Activated CD4-positive, alpha-beta memory T cell treated with anti-CD3 and anti-CD28 coated beads for 36 hours (primary cell): ENCODE data around the gene LRMDA. TPM values are rescaled to one million over a fixed set of nuclear protein-coding genes. Genes with fewer than 3 reads are reported as not detected.

Source experiments
- CTCF ChIA-PET: fragments of 350-600 bp; sonication (Branson Sonifier 250); formaldehyde crosslinking; loops from one replicate; lab custom pipeline; 2021; ENCODE audit warnings: antibody characterized with exemption, inconsistent platforms; lab: Charles Lee
- POLR2A ChIA-PET: fragments of 350-600 bp; sonication (Branson Sonifier 250); formaldehyde crosslinking; loops from one replicate; lab custom pipeline; 2021; ENCODE audit warnings: antibody characterized with exemption; lab: Charles Lee
- DNase-seq: peaks from one replicate; pipeline ENCODE4 v3.0.0-alpha.2; 2020
- H3K27ac Mint-ChIP-seq: one replicate; pipeline ENCODE4 v1.8.0; 2021; ENCODE audit warnings: mixed read lengths
- H3K27me3 Mint-ChIP-seq: one replicate; pipeline ENCODE4 v1.8.0; 2021; ENCODE audit warnings: mixed read lengths
- H3K36me3 Mint-ChIP-seq: one replicate; pipeline ENCODE4 v1.8.0; 2021; ENCODE audit warnings: mixed read lengths
- H3K4me1 Mint-ChIP-seq: one replicate; pipeline ENCODE4 v1.8.0; 2021; ENCODE audit warnings: low read depth, mixed read lengths
- H3K4me3 Mint-ChIP-seq: one replicate; pipeline ENCODE4 v1.8.0; 2021; ENCODE audit warnings: mild to moderate bottlenecking, mixed read lengths
- H3K9me3 Mint-ChIP-seq: one replicate; pipeline ENCODE4 v1.8.0; 2021; ENCODE audit warnings: mixed read lengths
- intact Hi-C: fragments of 100-400 bp; cut with micrococcal nuclease; formaldehyde crosslinking; loops from one replicate; pipeline ENCODE4 v1.15.1; 2023
- total RNA-seq, 2 experiments: library from RNA; stranded (reverse); gene quantifications; one replicate each; pipeline ENCODE4 v1.2.3, GENCODE V29; 2021

LRMDA gene
- total RNA-seq, 2 experiments from 2014 or later: not detected

DNA sequence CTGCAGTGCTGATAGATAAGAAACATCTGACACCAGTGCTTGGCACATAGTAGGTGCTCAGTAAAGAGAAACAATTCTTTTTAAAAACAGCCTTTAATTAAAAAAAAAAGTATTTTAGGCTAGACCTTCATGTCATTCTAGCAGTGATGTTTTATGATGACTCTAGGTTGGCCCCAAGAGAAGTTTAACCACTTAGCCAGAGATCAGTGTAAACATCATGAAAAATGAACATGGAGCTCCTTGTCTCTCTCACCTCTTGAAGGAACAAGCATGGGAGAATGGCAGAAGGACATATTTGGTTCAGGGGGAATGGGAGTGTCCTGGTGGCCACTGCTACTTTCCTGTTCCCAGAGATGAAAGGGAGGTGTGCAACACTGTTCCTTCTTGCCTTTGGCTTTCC is 641.0 kb downstream of the LRMDA start:
- ChIA-PET POLR2A (no interaction called here), CTCF (no interaction called here)
- Mint-ChIP-seq H3K27ac (no peak overlapping the region), H3K4me3 (no peak overlapping the region), H3K4me1 (no peaks in the 10 kb centered on the region), H3K36me3 (no peaks in the 10 kb centered on the region), H3K27me3 (peaks cover 1% of the 10 kb centered on the region), H3K9me3 (no peaks in the 10 kb centered on the region)
- DNase-seq: no peak
- intact Hi-C loops: no loop called here

DNA sequence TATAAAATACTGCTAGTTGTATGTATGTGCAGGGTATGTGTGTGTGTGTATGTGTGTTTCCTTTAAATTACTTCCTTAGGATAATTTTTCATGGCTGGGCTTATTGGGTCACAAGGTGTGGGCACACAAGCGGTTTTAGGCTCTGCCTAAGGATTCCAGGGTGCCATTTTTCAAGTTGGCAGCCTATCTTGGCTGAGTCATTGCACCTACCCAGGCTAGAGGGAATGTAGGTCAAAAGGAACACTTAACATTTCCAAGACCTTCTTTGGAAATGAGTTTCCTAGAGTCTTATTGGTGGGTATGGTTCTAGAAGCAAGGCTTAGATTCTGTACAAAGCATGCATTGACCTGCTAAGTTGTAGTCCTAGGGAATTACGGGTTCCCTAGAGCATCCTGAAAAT is 642.1 kb downstream of the LRMDA start:
- Mint-ChIP-seq H3K27me3 (peaks cover 1% of the 10 kb centered on the region), H3K4me1 (no peaks in the 10 kb centered on the region)

DNA sequence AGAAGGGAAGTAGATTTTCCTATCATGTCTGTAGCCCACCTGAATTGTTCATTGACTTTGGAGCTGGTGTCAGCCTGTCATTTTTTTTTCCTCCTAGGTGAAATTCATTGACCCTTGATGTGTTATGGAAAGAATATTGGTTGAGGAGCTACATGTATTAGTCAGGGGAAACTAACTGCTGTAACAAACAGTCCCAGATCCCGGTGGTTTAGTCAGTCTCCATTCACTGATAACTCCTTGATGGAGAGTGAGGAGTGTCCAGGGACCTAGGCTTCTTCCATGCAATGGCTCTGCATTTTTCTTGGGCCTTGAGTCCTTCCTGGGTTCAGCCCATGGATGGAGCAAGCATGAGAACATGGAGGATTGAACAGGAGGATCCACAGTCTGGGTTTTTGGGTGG is 643.2 kb downstream of the LRMDA start:
- intact Hi-C loops: no loop called here
- no peaks in the 10 kb centered on the region for H3K9me3 Mint-ChIP-seq
- H3K4me1 Mint-ChIP-seq: no peaks in the 10 kb centered on the region
- no peak for DNase-seq
- peaks cover 1% of the 10 kb centered on the region for H3K27me3 Mint-ChIP-seq
- CTCF ChIA-PET: no interaction called here
- POLR2A ChIA-PET: no interaction called here
- no peak overlapping the region for H3K4me3 Mint-ChIP-seq
- H3K36me3 Mint-ChIP-seq: no peaks in the 10 kb centered on the region
- H3K27ac Mint-ChIP-seq: no peak overlapping the region

More for the DNA sequence above, 642.1 kb downstream of the LRMDA start:
- H3K9me3 Mint-ChIP-seq: no peaks in the 10 kb centered on the region
- intact Hi-C loops: no loop called here
- CTCF ChIA-PET: no interaction called here
- POLR2A ChIA-PET: no interaction called here
- H3K27ac Mint-ChIP-seq: no peak overlapping the region
- no peak for DNase-seq
- H3K4me3 Mint-ChIP-seq: no peak overlapping the region
- no peaks in the 10 kb centered on the region for H3K36me3 Mint-ChIP-seq

DNA sequence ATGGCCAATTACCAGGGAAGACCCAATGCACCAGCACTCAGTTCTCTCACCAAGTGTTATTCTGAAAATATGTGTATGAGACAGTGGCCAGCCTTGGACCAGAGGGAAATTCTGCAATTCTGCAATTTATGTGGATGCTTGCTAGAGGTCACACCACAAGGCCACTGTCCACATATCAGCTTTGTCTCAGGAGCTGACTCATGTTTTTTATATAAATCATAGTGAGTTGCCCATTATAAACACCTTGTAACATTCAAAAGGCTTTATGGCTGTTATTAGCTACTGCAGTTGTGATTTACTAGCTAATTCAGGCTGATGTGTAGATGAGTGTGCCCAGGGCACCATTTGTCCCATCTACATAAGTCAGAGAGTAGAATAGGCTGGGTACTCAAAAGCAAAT is 649.0 kb downstream of the LRMDA start:
- POLR2A ChIA-PET: no interaction called here

DNA sequence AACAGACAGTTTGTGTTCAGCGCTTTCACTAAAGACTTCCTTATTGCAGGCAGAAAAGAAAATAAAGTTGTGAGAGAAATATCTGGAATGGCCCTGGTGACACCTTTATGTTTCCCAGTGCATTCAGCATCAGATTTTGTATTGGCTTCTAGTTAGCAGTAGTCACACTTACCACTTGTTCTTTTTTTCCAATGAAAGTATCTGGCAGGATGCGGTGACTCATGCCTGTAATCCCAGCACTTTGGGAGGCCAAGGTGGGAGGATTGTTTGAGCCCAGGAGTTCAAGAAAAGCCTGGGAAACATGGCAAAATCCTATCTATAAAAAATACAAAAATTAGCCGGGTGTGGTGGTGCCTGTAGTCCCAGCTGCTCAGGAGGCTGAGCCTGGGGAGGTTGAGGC is 649.6 kb downstream of the LRMDA start:
- Mint-ChIP-seq H3K4me1 (no peaks in the 10 kb centered on the region), H3K4me3 (no peak overlapping the region), H3K27ac (no peak overlapping the region), H3K36me3 (no peaks in the 10 kb centered on the region), H3K27me3 (no peaks in the 10 kb centered on the region), H3K9me3 (no peaks in the 10 kb centered on the region)
- CTCF ChIA-PET: no interaction called here
- intact Hi-C loops: no loop called here
- DNase-seq: no peak
- POLR2A ChIA-PET: no interaction called here

More for the DNA sequence above, 649.0 kb downstream of the LRMDA start:
- H3K36me3 Mint-ChIP-seq: no peaks in the 10 kb centered on the region
- no peaks in the 10 kb centered on the region for H3K9me3 Mint-ChIP-seq
- no peak overlapping the region for H3K27ac Mint-ChIP-seq
- H3K4me1 Mint-ChIP-seq: no peaks in the 10 kb centered on the region
- no peaks in the 10 kb centered on the region for H3K27me3 Mint-ChIP-seq
- CTCF ChIA-PET: no interaction called here
- DNase-seq: no peak
- no peak overlapping the region for H3K4me3 Mint-ChIP-seq
- intact Hi-C loops: no loop called here

DNA sequence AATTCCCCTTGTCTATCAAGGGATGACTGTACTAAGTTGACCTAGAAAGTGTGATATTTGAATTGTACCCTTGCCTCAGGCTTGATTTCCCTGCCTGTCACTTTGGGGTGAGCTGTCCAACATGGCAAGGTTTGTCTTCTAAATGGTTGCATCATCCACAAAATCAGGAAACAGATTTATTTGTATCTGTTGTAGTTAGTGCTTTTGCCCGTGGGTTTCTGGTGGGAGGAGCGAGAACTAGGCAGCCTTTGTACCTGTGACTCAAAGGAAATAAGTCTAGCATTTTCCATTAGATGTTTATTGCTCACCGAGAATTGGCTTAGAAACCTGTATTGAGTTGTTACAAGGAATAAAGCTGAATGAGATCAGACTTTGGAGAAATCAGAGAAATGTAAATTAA is 650.8 kb downstream of the LRMDA start:
- no peaks in the 10 kb centered on the region for H3K9me3 Mint-ChIP-seq
- H3K36me3 Mint-ChIP-seq: no peaks in the 10 kb centered on the region
- POLR2A ChIA-PET: no interaction called here

DNA sequence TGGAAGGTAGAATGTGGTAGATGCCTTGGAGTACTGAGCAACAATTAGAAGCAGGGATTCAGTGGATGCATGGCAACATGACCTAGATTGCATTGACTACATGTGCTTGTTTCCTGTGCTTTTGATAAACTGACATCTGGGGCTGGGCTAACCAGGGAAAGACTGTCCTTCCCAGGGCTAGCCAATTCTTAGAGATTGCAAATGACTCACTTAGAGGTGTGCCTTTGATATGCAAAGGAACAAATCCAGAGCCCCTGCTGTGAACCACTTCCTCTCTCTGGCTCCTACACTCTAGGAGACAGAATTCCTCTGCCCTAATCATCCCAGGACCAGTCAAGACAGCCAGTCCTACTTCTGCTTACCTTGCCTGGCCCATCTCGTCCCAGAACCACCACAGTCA is 651.5 kb downstream of the LRMDA start:
- ChIA-PET POLR2A (no interaction called here), CTCF (no interaction called here)
- no peak overlapping the region for H3K27ac Mint-ChIP-seq
- H3K4me1 Mint-ChIP-seq: no peaks in the 10 kb centered on the region
- no peaks in the 10 kb centered on the region for H3K27me3 Mint-ChIP-seq
- H3K36me3 Mint-ChIP-seq: no peaks in the 10 kb centered on the region
- no peak overlapping the region for H3K4me3 Mint-ChIP-seq
- no peaks in the 10 kb centered on the region for H3K9me3 Mint-ChIP-seq
- intact Hi-C loops: no loop called here
- DNase-seq: no peak

More for the DNA sequence above, 650.8 kb downstream of the LRMDA start:
- no peak overlapping the region for H3K4me3 Mint-ChIP-seq
- H3K27me3 Mint-ChIP-seq: no peaks in the 10 kb centered on the region
- no peak overlapping the region for H3K27ac Mint-ChIP-seq
- no peaks in the 10 kb centered on the region for H3K4me1 Mint-ChIP-seq
- DNase-seq: no peak
- intact Hi-C loops: no loop called here
- CTCF ChIA-PET: no interaction called here

DNA sequence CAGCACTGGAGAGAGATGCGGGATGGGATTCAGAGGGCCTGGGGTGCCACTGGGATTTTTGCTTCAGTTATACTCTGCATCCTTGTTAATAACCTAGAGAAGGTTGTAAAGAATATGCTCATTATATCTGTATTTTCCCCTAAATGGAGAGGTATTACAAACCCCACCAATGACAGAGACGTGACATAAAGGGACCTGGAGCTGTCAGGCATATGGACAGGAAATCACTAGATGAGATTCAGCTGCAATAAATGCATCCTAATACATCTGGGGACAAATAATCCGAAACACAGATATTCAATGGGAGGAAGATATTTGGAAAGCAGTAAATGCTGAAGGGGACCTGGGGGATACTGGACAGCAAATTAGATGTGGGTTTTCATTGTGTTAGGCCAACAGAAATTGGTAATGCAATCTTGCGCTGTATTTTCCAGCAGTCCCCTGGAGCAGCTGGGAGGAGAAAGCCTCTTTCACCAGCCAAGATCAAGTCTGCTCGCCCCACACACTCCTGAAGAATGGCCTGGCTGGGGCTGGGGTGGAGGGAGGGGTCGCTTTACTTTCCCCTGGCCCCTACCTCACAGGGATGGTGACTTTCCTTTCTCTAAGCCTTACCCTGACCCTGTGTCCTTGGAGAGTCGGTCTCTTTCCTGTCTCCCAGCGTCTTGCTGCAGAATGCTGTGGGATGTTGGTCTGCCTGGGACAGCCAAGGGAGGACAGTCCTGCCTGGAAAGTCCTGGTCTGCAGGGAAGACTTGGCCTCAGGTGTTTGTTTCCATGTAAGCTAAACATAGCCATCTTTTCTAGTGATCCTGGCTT is 653.8 kb downstream of the LRMDA start:
- no peak for DNase-seq
- Mint-ChIP-seq H3K27me3 (no peaks in the 10 kb centered on the region), H3K36me3 (no peaks in the 10 kb centered on the region), H3K9me3 (no peaks in the 10 kb centered on the region), H3K4me3 (no peak overlapping the region), H3K27ac (no peak overlapping the region), H3K4me1 (no peaks in the 10 kb centered on the region)
- ChIA-PET CTCF (no interaction called here), POLR2A (no interaction called here)
- intact Hi-C loops: no loop called here

DNA sequence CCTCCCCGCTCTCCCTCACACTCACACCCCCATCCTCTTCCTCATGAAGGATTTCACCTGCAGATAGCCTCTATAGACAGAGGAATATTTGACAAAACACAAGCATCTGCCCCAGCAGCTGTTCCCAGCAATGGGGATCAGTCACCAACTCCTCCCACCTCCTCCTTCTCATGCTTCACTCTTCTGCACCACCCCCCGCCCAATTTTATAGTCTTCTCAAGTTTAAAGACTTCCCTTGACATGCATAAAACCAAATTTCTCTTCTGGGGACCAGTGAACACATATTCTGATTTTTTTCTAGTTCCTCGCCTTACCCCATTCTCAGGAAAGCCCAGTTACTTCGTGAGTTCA is 654.4 kb downstream of the LRMDA start:
- Mint-ChIP-seq H3K36me3 (no peaks in the 10 kb centered on the region), H3K9me3 (no peaks in the 10 kb centered on the region), H3K4me3 (no peak overlapping the region), H3K27ac (no peak overlapping the region), H3K27me3 (no peaks in the 10 kb centered on the region), H3K4me1 (no peaks in the 10 kb centered on the region)
- CTCF ChIA-PET: no interaction called here
- POLR2A ChIA-PET: no interaction called here
- DNase-seq: no peak
- intact Hi-C loops: no loop called here

DNA sequence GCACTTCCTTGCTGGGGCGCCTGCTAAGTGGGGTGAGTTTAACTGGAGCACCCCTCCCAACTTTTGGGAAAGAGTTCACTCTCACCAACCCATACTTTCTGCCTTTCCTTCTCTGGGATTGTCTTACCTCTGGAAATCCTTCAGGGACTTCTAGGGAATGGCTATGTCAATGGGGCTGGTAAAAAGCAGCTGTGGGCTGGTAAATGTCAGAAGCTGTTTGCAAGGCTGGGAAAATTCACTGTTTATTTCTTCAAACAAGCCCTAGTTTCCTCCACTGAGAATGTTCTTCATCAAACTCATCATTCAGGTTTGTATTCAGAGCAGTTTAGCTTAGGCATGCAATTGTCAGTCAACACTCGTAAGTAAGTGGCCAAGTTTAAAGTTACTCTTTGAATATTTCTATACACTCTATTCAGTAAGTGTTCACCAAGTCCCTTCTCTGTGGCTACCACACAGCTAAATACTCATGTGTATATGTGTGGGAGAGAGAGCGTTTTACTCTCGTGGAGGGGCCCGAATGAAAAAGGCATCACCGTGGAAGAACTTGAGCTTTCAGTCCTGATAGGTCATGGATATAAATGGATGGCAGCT is 654.8 kb downstream of the LRMDA start:
- Mint-ChIP-seq H3K27me3 (no peaks in the 10 kb centered on the region), H3K9me3 (no peaks in the 10 kb centered on the region), H3K36me3 (no peaks in the 10 kb centered on the region), H3K27ac (no peak overlapping the region), H3K4me3 (no peak overlapping the region), H3K4me1 (no peaks in the 10 kb centered on the region)
- ChIA-PET CTCF (no interaction called here), POLR2A (no interaction called here)
- no peak for DNase-seq
- intact Hi-C loops: no loop called here

DNA sequence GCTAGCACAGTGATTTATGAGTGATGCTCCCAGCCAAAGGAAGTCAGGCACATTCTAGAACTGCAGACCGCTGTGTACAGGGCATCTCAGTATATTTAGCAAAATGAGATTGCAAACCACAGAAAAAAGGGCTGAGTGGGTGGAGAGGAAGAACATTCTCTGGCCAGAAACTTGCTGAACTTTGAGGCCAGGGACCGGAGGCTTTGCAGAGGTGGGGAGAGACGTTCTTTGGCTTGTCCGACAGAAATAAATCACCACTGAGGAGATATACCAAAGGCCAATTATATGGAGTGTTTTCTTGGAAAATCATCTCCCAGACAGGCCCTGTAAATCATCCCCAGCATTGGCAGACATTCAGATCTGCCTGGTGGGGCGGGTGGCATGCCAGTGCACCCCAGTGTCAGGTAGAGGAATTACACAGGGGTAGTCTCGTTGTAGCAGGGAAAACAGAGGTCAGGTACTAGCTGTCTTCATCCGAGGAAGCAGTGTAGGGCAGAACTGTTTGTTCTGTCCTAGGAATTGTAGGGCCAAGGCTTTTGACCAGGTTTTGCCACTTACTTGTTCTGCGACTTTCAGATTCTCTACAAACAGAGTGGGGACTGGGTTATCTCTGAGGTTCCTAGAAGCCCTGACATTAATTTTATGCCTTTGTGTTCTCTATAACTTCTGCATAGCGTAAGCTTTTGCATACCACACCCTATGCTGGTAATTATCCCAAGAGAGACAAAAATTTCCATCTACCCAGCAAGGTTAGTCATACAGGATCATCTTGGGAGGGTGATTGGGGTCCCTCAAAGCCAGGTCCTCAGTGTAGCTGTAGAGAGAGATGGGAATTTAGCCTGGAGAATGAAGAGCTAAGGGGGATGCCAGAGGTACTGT is 655.6 kb downstream of the LRMDA start:
- no peaks in the 10 kb centered on the region for H3K36me3 Mint-ChIP-seq
- POLR2A ChIA-PET: no interaction called here
- H3K4me3 Mint-ChIP-seq: no peak overlapping the region
- H3K27ac Mint-ChIP-seq: no peak overlapping the region
- CTCF ChIA-PET: no interaction called here
- intact Hi-C loops: no loop called here
- no peaks in the 10 kb centered on the region for H3K27me3 Mint-ChIP-seq
- no peak for DNase-seq
- H3K4me1 Mint-ChIP-seq: no peaks in the 10 kb centered on the region
- no peaks in the 10 kb centered on the region for H3K9me3 Mint-ChIP-seq

DNA sequence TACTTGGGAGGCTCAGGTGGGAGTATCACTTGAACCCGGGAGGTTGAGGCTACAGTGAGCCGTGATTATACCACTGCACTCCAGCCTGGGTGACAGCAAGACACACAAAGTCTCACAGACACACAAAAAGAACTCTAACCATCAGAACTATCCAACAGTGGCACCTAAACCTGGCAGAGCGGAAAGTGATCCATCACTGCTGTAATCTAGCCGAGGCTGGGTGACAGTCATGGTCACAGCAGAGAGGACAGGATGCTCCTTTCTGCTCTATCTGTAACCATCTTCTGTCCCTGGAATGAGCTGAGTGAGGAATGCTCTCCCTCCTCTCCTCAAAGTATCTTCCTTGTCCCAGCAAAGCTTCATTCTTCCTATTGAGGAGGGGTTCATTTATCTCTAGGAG is 656.6 kb downstream of the LRMDA start:
- Mint-ChIP-seq H3K27me3 (no peaks in the 10 kb centered on the region), H3K36me3 (no peaks in the 10 kb centered on the region), H3K9me3 (peaks cover 3% of the 10 kb centered on the region), H3K27ac (no peak overlapping the region), H3K4me1 (no peaks in the 10 kb centered on the region), H3K4me3 (no peak overlapping the region)
- DNase-seq: no peak
- intact Hi-C loops: no loop called here
- ChIA-PET POLR2A (no interaction called here), CTCF (no interaction called here)
